Stimulated activated CD8-positive, alpha-beta memory T cell treated with anti-CD3 and anti-CD28 coated beads, Interleukin-7, amount 100 ng/mL, for 1 hour (primary cell): ENCODE data around the gene ATP2A3.

ENCODE experiments used
- DNase-seq, 2 donors: peaks; one replicate each; pipeline ENCODE4 v3.0.0-alpha.2; 2020; ENCODE audit warnings: low read depth in 2 of 2

ATP2A3 gene

GRCh38 chr17:3964203-3965117, at the start of gene ATP2A3:
TSS of gene ATP2A3 (minus strand) at chr17:3964437. CDS start at chr17:3964291, 146 bp downstream.
- peak; percentile 33 to 51 for DNase-seq

- DNase-seq = no peak
These were observed 46.5 kb upstream of the ATP2A3 start for GRCh38 chr17:4010754-4011153.

GRCh38 chr17:4009186-4009785, 45.0 kb upstream of the ATP2A3 start:
- DNase-seq = no peak

GRCh38 chr17:4008441-4009185, 44.4 kb upstream of the ATP2A3 start:
- no peak for DNase-seq

GRCh38 chr17:4008082-4008435, 43.8 kb upstream of the ATP2A3 start:
- no peak for DNase-seq

GRCh38 chr17:4007346-4008081, 43.3 kb upstream of the ATP2A3 start:
- no peak for DNase-seq

- DNase-seq = no peak
These were observed 42.5 kb upstream of the ATP2A3 start for GRCh38 chr17:4006745-4007211.

GRCh38 chr17:4006165-4006589, 41.9 kb upstream of the ATP2A3 start:
- DNase-seq = no peak

GRCh38 chr17:4005296-4006164, 41.3 kb upstream of the ATP2A3 start:
- DNase-seq = no peak

- DNase-seq = peak; percentile 14 to 36
These were observed 40.5 kb upstream of the ATP2A3 start for GRCh38 chr17:4004517-4005295.

- DNase-seq = no peak
These were observed 39.5 kb upstream of the ATP2A3 start for GRCh38 chr17:4003501-4004421.

GRCh38 chr17:4003131-4003500, 38.9 kb upstream of the ATP2A3 start:
- no peak for DNase-seq

GRCh38 chr17:4001048-4001590, 36.9 kb upstream of the ATP2A3 start:
- DNase-seq = no peak

- DNase-seq = no peak
These were observed 34.2 kb upstream of the ATP2A3 start for GRCh38 chr17:3998436-3998835.

GRCh38 chr17:3995067-3995466, 30.8 kb upstream of the ATP2A3 start:
- no peak for DNase-seq

GRCh38 chr17:3994221-3994576, 30.0 kb upstream of the ATP2A3 start:
- no peak for DNase-seq

- DNase-seq = no peak
These were observed 29.4 kb upstream of the ATP2A3 start for GRCh38 chr17:3993493-3994220.

- DNase-seq = no peak
These were observed 28.1 kb upstream of the ATP2A3 start for GRCh38 chr17:3992370-3992769.
